GM19455 (cell line): Measurements from ENCODE around the gene IL37.
"Not testable (repeated sequence)": the region's sequence is repeated elsewhere in the genome, so short reads cannot be mapped to it uniquely, and the experiment has no call there.

Source experiments
- ATAC-seq: cut with Tn5 transposase; IDR thresholded peaks from one replicate; pipeline ENCODE4 v1.9.1; 2021; ENCODE audit not compliant: unreplicated experiment

The IL37 gene

DNA sequence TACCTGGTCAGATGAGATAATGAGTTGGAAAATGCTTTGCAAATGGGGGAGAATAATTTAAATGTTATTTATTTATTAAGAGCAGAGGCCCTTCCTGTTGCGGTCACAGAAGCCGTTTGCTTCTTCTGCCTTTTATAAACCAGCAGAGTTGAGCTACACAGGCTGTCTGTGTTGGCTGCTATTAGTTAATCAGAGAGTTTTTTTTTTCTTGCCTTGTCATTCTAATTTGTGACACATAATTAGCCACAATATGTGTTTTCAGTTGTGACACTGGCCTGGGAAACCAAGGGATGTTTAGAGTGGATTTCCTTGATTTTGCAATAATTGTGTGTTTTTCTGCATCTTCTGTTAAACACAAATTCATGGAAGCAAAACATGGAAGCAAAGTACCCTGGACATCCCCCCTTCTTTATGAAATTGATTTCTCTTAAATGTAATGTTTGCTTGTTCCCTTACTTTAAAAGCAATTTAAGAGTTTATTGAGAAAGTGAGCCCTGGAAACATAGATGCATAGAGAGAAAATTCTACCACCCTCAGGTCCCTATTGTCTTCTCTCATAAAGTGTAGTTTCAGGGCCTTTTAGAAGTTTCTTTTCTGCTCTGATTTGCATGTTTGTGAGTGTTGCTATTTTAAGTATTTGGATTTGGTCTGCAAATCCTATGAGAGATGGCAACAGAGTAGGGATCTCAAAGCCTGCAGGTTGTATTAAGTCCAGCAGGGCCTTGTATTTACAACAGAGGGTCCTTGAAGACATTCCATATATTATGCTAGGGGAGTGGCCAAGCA lies 22.8 kb upstream of the IL37 start:
- no peak for ATAC-seq

DNA sequence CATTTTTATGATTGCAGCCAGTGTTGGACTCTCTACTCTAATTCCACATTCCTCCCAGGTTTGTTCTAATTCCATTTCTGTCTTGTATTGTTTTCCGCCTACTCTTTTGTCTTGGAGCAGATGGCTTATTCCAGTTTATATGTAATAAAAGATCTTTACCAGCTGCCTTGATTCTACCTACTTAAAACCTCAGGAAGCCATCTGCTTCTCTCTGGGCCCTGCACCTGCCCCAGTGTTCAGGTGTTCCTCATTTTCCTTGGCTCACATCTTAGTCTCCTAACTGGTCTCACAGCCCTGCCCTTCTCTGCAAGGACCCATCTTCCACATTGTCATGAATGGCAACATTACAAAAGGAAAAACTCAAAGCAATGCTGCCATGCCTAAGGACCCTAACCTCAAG lies 21.0 kb upstream of the IL37 start:
- ATAC-seq, result no peak

DNA sequence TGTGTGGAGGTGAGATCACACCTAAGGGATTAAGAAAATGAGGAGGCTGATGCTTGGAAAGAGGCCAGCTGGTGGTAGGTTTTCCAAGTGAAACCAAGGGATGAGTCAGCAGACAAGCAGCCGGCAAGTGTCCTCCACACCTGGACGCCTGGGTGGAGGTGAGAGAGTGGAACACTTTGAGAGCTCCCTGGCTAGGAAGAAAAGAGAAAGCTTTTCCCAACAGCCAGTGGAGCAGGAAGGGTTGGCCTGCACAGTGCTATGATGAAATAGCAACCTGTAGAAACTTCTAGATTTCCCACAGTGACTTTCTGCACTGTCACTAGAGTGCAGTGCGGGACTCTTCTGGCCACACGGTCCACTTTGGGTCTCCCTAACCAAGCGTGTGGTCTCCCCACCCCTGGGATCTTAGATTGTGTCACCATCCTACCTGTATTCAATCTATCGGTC lies 19.6 kb upstream of the IL37 start:
- no peak for ATAC-seq

DNA sequence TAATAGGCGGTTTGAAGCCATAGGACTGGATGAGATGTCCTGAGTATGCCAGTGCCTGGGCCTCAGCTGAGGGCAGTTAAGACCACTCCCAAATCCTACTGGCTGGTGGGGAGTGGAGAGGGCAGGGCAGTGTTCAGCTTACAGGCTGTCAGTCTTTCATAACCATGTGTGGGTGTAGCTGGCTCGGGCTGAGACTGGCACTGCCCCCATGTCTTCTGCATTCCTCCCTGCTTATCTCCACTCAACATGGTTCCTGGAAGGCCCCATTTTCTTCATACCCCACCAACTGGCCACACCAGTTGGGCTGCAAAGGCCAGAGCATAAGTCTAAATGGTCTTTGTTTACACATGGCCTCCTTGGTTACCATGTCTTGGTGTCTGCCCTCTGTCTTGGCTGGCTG lies 17.2 kb upstream of the IL37 start:
- ATAC-seq, result no peak

DNA sequence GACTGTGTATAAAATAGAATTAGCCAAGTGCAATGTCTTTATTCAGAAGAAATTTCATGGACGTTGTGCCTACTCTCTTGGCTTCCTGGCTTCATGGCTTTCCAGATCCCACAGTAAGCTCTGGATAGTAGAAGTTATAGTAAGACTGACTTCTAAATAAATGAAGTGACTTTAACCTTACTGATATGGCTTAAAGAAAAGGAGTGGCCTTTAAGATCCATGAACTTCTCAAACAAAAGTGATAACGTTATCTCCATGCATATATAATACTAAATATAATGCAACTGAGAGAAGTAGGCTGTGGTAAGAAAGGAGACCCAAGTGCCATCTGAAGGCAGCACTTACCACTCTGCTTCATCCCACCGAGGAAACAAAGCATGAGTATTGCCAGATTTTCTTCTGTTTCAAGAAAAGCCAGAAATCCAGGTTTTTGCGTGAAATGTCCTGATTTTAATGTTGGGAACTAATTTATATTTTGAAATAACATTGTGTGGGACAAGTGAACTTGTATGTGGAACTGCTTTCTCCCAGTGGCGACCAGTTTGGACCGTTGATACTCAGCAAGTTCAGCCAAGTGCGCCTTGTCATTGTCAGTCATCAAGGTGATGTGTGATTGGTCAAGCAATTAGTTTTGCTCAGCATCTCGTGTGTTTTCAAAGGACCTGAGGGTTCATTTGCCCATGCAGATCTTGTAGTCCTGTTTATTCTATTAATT lies 13.9 kb upstream of the IL37 start:
- ATAC-seq, result no peak

DNA sequence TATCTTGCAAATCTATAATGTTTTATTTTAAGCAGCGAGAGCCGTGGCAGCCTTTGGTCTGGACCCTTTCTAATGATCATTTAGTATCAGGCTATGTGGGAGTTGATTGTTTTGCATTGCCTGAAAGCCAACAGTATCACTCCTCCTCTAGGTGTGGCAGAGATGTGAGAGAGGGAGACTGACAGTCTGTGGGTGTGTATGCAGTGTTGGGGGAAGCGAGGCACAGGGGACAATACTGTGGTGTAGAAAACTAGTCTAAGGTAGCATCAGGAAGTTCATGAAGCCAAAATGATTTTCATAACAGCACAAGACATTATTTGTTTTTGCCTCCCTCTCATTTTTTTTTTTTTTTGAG lies 13.4 kb upstream of the IL37 start:
- no peak for ATAC-seq

DNA sequence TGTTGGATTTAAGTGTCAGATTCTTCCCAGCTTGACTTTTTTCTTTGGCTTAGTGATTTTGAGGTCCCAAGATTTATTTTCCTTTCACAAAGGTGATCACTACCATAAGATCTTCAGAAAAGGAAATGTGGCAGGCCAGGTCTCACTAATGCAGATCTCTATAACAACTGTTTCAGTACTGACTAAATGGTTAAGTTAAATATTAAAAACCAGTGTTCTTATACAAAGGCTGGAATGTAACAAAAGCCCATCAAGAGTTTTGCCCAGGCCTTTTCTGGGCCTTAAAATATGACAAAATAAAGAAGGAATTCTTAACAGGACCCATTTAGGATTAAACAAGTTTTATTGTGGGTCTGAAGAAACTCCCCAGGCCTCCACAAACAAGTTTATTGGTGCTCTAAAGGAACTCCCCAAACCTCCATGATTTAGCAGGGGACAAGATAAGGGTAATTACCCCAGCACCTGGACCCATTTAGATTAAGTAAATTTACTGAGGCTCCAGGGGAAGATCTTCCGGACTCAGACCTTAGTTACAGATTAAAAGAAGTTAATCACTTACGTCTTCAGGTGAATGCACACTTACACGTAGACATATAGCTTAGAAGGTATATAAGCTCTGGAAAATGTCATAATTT lies 9.4 kb upstream of the IL37 start:
- not testable (repeated sequence) for ATAC-seq

DNA sequence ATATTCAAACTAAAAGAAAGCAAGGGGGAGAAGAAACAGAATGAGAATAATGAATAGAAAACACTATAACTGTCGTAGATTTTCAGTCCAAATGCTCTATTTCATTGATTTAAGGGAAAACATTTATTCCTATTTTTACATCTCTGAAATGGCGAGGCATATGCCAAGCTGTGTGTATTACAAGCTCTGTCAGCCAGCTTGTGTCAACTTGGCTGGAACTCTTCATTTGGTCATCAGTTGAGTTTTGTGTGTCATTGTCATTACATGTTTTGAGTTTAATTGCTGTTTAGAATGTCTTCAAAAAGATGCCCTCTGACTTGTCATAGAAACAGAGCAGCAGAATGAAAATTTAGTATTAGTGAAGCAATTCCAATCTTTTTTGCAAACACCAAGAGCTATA lies 8.1 kb upstream of the IL37 start:
- no peak for ATAC-seq

DNA sequence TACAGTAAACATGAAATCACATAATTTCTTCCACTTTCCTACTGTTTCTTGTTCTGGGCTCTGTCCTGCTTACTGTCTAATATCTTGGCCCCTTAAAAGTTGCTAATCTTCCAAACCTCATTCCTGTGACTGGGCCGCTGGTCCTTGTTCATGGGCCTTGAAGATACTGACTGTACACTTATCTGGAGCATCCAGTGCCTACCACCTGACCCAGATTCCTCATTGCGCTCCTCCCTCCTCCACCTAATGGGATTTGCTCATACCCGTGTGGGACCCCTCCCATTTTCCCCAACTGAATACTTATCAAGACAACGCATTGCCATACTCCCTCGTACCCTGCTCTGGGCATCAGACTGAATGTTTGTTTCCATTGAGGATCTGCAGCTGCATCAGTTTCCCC lies 6.1 kb upstream of the IL37 start:
- ATAC-seq, result no peak

DNA sequence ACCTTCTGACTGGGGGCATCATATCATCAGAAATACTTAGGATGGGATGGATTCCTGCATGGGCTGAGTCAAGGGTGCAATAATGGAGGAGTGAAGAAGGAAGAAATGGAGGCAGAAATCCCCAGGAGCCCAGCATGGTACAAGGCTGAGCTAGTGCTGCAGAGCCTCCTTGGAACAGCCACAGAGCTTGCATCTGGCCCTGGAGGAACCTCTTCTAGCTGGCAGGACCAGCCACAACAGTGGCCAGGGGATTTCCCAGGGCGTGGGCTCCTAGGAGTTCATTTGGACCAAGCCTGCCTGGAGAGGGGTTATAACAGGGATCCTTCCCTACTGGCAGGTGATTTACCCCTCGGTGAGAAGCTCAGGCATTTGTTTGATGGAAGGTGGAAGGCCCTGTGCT lies 4.7 kb upstream of the IL37 start:
- ATAC-seq, result no peak

DNA sequence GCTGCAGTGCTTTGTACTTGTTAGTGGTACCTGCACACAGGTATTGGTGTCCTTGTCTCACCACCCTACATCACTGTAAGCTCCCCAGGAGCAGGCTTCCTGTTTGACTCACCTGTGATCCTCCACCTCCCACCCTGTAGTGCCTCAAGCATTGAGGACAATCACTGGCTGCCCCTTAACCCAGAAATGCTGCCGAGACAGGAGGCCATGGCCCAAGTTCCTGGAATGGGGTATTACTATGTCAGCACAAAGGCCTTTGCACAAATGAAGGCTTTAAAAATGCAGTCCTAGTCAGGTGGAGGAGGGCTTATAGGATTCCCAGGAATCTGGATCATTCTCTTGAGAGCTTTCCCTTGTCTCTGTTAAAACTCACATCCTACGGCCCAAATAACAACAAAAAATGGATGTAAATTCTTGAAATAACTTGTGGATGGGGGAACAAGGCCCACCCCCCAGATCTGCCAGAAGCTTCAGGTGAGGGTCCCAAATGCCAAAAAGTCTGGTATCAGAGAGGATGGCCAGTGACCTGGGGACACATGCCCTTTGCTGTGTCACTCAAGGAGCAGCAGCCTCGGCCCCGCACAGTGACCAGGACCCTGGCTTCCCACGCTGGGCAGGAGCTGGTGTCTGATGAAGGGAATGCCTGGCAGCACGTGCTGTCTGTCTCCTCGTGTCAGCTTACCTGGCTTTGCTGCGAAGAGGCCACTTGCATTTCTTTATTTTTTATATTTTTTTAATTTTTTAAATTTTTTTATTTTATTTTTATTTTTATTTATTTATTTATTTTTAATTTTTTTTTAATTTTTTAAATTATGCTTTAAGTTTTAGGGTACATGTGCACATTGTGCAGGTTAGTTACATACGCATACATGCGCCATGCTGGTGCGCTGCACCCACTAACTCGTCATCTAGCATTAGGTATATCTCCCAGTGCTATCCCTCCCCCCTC lies 3.7 kb upstream of the IL37 start:
- no peak for ATAC-seq

DNA sequence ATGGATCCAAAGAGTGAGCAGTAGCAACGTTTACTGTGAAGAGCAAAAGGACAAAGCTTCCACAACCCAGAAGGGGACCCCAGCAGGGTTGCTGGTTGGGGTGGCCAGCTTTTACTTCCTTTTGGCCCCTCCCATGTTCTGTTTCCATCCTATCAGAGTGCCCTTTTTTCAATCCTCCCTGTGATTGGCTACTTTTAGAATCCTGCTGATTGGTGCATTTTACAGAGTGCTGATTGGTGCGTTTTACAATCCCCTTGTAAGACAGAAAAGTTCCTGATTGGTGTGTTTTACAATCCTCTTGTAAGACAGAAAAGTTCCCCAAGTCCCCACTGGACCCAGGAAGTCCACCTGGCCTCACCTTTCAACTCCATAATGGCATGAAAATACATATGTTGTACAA lies 2.4 kb upstream of the IL37 start:
- ATAC-seq, result not testable (repeated sequence)

DNA sequence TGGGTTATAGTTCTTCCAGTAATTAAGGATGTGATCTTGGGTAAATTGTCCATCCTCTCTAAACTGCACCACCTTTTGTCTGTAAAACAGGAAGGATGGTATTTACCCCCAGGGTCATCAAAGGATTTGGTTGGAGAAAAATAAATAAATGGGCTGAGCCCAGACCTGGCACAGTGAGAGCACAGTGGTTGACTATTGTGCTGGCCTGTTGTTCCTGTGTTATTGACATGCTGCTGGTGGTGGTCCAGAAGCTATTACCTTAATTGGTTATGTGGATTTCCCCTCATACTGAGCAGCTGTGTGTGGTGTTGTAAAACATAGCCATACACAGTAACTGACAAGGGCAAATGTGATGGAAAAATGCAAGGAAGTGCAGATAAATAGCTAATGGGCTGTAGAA lies 746 bp upstream of the IL37 start:
- ATAC-seq, result no peak

DNA sequence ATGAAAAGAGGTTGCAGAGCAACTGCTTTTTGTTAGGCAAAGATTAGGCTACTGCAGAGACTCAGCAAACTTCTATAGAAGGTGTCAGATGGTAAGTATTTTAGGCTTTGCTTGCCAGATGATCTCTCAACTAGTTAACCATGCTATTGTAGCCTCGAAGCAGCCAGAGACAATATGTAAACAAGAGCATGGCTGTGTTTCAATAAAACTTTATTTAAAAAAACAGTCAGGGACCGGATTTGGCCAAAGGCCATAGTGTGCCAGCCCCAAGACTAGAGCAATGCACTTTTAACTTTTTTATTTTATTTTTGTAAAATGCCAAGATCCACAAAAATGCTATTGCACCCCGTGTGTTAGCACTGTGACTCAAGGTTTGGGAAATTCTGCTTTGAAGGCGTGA lies 1.4 kb downstream of the IL37 start:
- ATAC-seq, result no peak

DNA sequence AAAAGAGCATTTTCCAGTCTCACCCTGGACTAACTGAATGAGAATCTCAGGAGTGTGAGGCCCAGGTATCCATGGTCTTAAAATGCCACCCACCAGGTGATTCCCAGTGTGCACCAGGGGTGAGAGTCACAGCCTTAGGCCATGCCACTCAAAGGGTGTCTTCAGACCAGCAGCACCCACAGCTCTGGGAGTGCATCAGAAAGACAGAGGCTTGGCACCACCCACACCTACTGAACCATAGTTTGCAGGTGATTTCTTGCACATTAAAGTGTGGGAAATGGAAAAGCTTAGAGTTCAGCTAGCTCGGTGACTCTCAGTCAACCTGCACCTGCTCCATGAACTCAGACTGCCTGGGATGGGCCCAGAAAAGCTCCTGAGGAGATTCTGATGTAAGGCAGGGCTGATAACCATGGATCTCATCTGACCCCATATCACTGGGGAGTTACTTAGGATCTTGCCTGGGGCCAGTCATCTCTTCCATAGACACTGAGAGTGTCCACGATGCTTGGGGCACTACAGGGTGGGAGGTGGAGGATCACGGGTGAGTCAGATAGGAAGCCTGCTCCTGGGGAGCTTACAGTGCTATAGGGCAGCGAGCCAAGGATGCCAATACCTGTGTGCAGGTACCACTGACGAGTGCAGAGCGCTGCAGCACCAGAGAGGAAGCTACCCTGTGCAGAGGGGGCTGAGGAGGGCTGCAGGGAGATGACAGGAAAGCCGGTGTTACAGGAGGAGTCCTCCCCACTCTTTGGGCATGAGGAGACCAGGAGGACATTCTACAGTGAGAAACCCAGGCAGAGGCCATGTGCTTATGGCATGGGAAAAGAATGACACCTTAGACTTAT lies 4.6 kb downstream of the IL37 start:
- no peak for ATAC-seq

DNA sequence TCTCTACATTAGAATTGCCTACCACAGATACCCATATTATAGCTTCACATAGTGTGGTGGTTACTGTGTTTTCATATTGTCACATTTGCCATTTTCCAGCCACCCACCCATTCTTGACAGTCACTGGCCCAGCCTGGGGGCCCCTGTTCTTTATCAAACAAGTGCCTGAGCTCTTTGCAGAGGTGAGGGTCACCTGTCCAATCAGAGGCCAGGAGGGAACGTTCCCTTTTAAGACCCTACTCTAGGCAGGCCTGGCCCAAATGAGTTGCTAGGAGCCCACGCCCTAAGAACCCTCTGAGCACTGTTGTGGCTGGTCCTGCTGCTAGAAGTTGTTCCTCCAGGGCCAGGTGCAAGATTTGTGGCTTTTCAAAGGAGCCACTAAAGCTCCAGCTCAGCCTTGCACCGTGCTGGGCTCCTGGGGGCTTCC lies 5.2 kb downstream of the IL37 start:
- no peak for ATAC-seq

DNA sequence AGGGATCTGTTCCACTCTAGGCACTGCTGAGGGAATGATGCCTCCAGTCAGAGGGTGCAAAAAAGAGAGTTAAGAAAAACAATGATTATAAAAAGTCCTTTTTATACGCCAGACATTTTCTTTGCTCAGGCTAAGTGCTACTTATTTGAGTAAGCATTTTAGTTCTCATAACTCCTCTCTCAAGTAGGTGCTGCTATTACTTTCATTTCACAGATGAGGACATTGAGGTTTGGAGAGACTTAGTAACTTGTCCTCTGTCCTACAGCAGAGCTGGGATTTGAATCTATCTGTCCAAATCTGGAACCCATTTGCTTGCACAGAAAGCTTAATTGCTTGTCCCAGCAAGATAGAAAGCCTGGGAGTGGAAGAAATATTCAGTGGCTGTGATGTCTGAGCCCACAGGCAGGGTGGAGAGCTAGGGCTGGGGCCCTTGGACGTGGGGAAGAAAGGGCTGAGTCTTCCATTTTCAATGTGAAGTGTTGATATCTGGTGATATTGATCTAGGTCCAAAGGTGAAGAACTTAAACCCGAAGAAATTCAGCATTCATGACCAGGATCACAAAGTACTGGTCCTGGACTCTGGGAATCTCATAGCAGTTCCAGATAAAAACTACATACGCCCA lies 5.8 kb downstream of the IL37 start:
- ATAC-seq, result no peak

DNA sequence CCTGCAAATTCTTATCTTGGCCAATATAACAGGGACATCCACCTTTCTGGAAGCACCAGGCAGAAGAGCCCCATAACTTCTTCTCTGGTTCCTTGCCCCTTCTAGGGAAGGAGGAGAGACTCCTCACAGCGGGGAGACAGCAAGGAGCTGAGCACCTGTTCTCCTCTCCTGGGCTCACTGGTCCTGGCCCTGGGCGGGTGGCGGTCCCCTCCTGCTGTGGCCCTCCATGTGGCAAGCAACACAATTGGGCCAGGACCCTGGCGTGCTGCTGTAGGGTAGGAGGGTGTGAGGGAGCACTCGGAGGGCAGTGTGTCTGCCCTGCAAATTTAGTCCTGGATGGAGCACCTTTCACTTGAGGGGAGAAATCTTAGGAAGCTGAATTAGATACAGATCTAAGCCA lies 6.9 kb downstream of the IL37 start:
- ATAC-seq, result no peak

DNA sequence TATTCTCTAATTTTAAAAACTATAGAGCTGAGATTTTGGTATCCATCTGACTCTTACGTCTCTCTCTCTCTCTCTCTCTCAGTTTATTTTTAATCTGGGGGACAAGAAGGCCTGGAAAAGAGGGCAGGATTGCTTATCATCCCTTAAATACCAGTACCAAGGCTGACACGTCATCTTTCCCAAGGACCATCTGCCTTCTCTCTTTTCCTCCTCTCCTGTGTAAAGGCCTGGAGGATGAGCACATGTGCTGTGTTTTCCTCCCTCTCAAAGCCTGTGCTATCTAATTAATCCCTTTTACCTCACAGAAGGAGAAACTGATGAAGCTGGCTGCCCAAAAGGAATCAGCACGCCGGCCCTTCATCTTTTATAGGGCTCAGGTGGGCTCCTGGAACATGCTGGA lies 7.3 kb downstream of the IL37 start:
- no peak for ATAC-seq

DNA sequence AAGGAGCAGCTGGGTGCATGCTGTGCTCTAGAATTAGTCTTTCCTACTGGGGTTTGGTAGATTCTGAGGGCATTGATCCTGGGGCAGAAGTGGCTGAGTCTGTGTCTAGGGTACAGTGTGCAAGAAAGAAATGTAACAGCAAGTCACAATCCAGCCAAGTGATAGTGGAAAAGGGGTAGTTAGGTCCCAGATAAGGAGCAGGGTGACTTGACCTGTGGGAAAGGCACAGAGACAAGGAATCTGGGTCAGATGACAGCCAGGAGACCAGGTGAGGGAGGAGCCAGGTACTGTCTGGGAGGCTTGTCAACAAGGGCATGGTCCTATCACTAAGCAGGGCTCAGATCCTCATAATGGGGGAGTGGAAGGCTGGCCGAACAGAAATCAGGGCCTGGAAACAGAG lies 8.1 kb downstream of the IL37 start:
- no peak for ATAC-seq
